DMS153 treated with DMSO at 0.1 percent for 48 hours (cell line): Measurements from ENCODE around the gene PTPRD.
"Not testable (repeated sequence)": the region's sequence is repeated elsewhere in the genome, so short reads cannot be mapped to it uniquely, and the experiment has no call there.

Source experiments
- DNase-seq: peaks from one replicate; lab custom pipeline; 2025; ENCODE audit not compliant: unreplicated experiment; lab: John Stamatoyannopoulos, UW

Gene PTPRD

GRCh38 chr9:9998491-9999287 lies 614.1 kb downstream of the PTPRD start:
- DNase-seq, result peak; percentile 19

GRCh38 chr9:9997585-9997984 lies 615.2 kb downstream of the PTPRD start:
- DNase-seq, result no peak

DNA sequence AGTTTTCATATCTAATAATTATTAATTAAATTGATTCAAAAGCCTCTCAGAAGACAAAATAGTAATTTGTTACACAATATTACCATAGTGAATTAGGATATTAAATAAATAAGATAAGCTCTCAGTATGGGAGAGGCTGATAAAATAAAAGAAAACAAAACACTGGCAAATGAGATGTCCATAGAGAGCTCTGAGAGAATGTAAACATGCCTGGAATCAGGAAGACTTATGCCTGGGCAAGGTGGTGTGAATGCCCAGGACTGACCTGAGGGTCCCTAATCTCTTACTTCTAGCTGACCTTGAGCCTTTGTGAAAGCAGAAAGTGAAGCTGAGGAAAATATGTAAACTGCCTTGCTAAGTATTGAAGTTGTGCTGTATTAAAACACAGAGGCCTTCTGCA lies 616.5 kb downstream of the PTPRD start:
- DNase-seq, result no peak

DNA sequence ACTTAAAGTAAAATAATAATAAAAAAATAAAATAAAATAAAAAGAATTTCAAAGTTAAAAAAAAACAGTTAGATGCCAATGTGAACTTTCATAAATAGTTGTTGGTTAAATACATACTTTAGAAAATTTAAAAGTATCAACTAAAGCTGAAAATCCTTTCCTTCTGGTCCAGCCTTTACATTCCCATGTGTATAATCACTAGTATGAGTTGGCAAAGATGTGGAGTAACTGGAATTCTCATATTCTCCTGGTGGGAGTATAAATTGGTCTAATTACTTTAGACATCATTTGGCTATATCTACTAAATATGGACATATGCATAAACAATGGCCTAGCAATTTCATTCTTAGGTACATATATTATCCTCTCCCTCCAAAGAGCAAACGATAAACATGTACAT lies 619.9 kb downstream of the PTPRD start:
- DNase-seq, result no peak

- no peak for DNase-seq
Observed at GRCh38 chr9:9973062-9973461, 639.7 kb downstream of the PTPRD start.

GRCh38 chr9:9970514-9970913 lies 642.3 kb downstream of the PTPRD start:
- no peak for DNase-seq

GRCh38 chr9:9963841-9964240 lies 649.0 kb downstream of the PTPRD start:
- DNase-seq, result no peak

DNA sequence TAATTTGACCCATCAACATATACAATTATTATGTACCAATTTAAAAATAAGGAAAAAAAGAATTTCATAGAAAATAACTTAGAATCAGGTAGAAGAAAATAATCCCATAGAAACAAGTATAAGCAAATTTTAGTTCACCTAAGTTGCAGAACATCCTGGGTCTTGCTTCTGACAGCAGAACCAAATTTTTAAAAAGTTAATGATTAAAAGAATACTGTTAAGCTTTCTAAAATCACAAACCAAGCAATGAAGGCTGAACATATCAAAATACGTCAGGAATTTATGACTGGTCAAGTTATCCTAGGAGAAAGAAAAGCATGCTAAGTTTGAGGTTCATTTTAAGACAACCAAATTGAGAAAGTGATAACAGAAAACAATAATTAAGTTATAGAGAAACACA lies 650.9 kb downstream of the PTPRD start:
- DNase-seq, result no peak

DNA sequence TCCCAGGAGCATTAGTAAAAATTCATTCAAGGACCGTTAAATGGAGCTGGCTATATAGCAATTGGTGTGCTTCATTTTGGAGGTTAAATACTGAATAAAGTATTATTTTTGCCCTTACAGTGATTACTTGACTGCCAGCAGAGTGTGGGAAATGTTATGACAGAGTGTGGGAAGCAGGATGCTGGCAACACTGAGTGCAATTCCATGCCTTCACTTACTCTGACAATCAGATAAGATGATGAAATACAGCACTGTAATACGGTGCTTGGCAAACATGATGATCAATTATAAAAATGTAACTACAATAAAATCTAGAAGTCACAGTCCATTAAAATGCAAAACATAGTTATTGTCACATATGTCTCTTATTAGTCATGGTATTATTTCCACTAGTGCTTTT lies 651.3 kb downstream of the PTPRD start:
- DNase-seq, result no peak

DNA sequence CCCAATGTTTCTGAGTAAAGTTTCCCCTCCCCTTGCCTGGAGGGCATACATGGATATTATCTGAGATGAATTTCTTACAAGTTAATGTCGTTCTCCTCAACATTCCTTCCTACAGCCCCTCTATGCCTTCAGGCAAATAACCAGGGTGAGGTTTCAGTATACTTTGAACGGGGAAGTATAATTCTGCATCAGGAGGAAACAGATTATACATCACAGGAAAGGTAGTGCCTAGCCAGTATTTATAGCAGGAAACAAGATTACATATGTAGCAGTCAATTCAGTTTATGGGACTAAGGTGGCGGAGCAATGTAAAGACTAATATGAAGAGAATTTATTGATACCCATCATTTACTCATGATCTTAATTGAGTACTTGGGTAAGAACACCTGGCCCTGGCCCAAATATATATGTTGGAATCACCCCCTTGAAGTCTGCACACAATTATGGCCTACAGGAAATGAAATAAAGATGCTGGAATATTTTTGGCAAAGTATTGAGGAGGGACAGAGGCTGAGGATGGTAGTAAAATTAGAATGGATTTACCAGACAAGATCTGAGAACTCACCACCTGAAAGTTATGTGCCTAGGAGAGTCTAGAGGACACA lies 661.1 kb downstream of the PTPRD start:
- DNase-seq, result no peak

DNA sequence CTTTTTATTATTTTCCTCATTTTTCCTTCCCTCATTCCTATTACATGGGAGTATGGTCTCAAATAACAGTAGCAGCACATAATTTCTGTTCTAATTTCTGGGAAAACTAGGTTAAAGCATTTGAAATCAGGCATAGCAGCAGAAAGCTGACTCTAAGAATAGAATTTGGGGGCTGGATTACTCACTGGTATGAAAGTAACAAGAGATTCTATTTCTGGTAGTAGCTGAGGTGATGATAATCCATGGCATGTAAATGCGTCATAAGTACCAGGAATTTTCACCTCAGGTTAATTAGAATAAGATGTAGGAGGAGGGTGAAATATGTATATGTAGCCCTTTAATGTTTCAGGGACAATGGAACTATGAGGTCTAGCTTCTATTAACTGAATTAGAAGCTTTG lies 662.0 kb downstream of the PTPRD start:
- no peak for DNase-seq

- DNase-seq, result no peak
Observed at GRCh38 chr9:9949978-9950377, 662.8 kb downstream of the PTPRD start.

DNA sequence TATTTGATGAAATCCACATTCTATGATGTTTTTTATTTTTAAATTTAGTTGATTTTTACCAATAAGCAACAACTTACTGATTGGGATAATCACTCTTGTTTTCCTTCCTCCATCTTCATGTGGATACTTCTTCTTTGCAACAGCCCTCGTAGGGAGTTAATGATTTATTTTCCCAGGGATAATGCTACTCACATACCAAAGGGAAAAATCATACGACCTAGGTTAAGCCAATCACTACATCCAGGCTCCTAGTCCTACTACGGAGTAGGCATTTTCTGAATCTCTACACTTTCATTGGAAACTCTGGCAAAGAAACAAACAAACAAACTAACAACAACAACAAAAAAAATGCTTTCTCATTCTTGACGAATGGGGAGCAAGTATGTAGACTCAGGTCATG lies 663.4 kb downstream of the PTPRD start:
- no peak for DNase-seq

GRCh38 chr9:9945966-9946365 lies 666.8 kb downstream of the PTPRD start:
- DNase-seq, result no peak

DNA sequence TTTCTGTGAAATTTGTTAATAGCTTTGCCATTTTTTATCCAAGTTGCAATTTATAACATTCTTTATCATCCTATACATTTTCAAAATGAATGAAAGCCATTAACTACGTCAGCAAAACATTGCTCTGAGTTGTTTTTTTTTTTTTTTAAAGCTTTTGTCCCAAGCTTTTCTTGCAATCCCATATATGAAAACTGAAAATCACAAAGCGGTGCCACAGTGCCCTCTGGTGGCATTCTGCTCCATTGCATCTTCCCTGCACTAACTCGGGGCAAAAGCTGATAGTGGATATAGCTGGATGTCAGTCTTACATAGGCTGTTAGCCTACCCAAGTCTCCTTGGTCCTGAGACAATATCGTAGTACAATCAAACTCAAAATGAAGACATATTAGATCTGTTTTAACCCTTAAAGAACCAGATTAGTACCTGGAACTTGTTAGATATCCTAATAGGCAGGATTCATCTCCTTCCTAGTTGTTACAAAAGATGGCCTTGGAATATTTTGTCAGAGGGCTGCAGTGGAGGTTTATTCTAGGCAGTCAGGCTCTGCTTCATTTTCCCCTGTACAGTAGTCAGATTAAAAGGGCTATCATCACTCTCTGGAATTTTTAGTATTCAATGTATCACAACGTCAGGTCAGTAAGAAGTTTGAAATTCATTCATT lies 669.9 kb downstream of the PTPRD start:
- DNase-seq, result peak; percentile 74

DNA sequence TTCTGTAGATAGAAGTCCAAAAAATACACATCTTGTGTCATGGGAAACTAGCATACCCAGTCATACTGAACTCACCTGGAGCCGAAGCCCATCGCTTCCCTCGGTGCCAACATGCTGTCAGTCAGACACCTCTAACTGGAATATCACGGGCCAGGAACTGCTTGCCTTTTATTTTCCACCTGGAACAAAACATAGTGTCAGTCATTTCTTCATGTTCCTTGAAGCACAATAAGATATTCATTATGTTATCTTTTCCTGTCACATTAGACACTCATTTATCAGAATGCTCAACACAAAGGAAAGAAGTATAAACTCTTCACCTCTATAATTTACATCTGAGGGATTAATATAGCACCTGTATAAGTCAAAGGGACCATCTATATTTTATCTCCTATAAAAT lies 674.4 kb downstream of the PTPRD start:
- no peak for DNase-seq

DNA sequence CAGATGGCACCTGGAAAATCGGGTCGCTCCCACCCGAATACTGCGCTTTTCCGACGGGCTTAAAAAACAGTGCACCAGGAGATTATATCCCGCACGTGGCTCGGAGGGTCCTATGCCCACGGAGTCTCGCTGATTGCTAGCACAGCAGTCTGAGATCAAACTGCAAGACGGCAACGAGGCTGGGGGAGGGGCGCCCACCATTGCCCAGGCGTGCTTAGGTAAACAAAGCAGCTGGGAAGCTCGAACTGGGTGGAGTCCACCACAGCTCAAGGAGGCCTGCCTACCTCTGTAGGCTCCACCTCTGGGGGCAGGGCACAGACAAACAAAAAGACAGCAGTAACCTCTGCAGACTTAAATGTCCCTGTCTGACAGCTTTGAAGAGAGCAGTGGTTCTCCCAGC lies 681.3 kb downstream of the PTPRD start:
- not testable (repeated sequence) for DNase-seq

DNA sequence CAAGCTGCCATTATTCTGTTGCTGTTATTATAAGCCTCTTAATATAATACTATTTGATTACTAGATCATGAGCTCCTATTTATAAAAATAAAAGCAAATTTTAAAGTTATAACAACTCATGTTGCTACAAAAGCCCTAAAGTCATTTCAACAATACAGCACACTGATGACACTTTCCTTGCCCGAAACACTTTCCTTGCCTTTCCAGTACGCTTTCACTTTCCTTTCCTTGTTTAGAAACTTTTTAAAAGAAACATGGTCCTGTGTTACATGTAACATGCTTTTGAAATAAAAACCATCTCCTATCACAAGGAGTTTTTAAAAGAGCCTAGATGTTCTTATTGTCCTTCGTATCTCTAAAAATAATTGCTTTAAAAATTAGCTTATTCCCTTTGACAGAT lies 688.4 kb downstream of the PTPRD start:
- DNase-seq, result no peak

DNA sequence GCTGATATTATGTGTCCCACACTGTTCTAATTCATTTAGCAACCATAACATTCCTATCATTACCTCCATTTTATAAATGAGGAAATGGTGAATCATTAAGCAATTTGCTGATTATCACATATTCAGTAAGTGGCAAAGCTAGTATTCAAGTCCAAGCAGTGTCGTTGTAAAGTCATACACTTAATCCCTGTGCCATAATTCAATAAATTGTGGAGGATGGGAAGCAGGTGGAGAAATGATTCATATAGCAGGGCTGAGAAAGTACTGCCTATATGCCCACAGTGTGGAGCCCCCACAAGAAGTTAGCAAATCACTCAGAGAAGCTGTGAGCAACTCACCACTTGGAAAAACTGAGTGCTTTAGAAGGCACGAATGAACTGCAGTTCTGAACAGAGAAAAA lies 691.0 kb downstream of the PTPRD start:
- no peak for DNase-seq

- DNase-seq, result no peak
Observed at GRCh38 chr9:9920425-9921060, 692.3 kb downstream of the PTPRD start.

GRCh38 chr9:9919174-9919775 lies 693.5 kb downstream of the PTPRD start:
- DNase-seq, result no peak
